SJSA1 (cell line): Measurements from ENCODE around the gene COL26A1. TPM values are rescaled to one million over a fixed set of nuclear protein-coding genes. Genes with fewer than 3 reads are reported as not detected.

Experiments used
- DNase-seq, 2 experiments: peaks; one replicate each; pipeline ENCODE4 v3.0.0-alpha.2; 2015 to 2020; ENCODE audit warnings: low spot score in 2 of 2, low read depth in 1 of 2
- H3K27ac ChIP-seq: fragments of 250-450 bp; sonication (Bioruptor Pico); 2 replicates; pipeline ENCODE4 v1.5.1; 2020; ENCODE audit warnings: mild to moderate bottlenecking, moderate library complexity
- H3K27me3 ChIP-seq: fragments of 250-450 bp; sonication (Bioruptor Pico); replicated peaks from 2 replicates; pipeline ENCODE4 v1.5.1; 2020; ENCODE audit warnings: mild to moderate bottlenecking, moderate library complexity
- H3K36me3 ChIP-seq: fragments of 250-450 bp; sonication (Bioruptor Pico); 2 replicates; pipeline ENCODE4 v1.5.1; 2020; ENCODE audit warnings: mild to moderate bottlenecking
- H3K4me1 ChIP-seq: fragments of 250-450 bp; sonication (Bioruptor Pico); replicated peaks from 2 replicates; pipeline ENCODE4 v1.6.1; 2021; ENCODE audit warnings: mild to moderate bottlenecking
- H3K4me3 ChIP-seq: fragments of 250-450 bp; sonication (Bioruptor Pico); 2 replicates; pipeline ENCODE4 v1.5.1; 2020; ENCODE audit warnings: mild to moderate bottlenecking
- H3K9me3 ChIP-seq: fragments of 250-450 bp; sonication (Bioruptor Pico); replicated peaks from 2 replicates; pipeline ENCODE4 v1.5.1; 2020; ENCODE audit warnings: mild to moderate bottlenecking
- total RNA-seq: library from RNA; depleted of rRNA; stranded (reverse); fragments of >200 nt; shearing (Covaris generic); gene quantifications from 2 replicates; pipeline ENCODE4 v1.2.3, GENCODE V29; 2014

COL26A1 gene
- total RNA-seq, 1 experiment from 2014 or later = not detected

DNA sequence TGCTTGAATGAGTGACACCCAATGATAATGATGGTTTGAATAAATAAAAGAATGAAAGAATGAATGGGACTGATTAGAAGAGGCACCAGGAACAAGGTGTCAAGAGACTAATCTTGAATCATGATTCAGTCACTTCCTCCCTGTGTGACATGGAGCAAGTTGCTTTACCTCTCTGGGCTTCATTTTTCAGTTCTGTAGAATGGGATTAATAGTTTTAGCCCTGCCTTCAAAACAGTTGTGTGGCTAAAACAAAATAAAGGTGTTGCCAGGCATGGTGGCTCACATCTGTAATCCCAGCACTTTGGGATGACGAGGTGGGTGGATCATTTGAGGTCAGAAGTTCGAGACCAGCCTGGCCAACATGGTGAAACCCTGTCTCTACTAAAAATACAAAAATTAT lies 228.8 kb downstream of the COL26A1 start:
- H3K27ac ChIP-seq = no peak overlapping the region
- H3K4me3 ChIP-seq = no peak overlapping the region
- no peaks in the 10 kb centered on the region for H3K36me3 ChIP-seq
- DNase-seq = no peak
- no peaks in the 10 kb centered on the region for H3K9me3 ChIP-seq
- H3K4me1 ChIP-seq = no peaks in the 10 kb centered on the region
- no peaks in the 10 kb centered on the region for H3K27me3 ChIP-seq

DNA sequence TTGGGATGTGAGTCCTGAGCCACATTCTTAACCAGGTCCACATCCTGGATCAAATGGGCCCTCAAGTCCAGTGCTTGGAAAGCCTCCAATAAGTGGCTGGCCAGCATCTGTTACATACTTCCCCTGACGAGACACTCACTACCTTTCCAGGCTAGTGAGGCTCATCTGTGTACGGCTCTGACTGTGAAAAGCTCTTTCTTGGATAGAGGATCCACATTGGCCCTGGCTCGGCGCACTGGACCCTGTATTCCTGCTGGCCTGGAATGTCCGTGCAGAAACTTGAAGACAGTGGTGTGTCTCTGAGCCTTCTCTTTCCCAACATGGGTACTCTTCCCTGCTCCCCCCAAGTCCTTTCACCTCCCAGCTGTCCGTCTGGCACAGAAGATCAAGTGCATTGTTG lies 230.9 kb downstream of the COL26A1 start:
- Histone ChIP-seq H3K36me3 (no peaks in the 10 kb centered on the region), H3K4me1 (no peaks in the 10 kb centered on the region), H3K27ac (no peak overlapping the region), H3K9me3 (no peaks in the 10 kb centered on the region), H3K4me3 (no peak overlapping the region), H3K27me3 (no peaks in the 10 kb centered on the region)
- DNase-seq = no peak

DNA sequence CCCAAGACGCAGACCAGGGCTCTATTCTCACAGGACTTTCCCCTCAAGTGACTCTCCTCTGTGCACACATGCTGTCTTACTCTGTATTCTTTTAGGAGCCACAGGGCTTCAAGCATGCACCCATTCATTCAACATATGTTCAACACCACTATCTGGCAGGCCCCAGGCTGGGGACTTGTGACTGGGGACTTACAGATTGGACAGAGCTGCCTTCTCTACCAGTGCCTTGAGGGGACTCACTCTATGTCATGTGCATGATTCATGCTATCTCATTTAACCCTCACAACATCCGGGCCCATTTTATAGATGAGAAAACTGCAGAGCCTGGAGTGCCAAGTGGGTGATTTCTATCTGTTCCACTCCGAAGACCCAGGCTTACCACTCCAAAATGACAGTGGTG lies 232.1 kb downstream of the COL26A1 start:
- Histone ChIP-seq H3K27ac (no peak overlapping the region), H3K27me3 (no peaks in the 10 kb centered on the region), H3K4me1 (no peaks in the 10 kb centered on the region), H3K36me3 (no peaks in the 10 kb centered on the region), H3K4me3 (no peak overlapping the region), H3K9me3 (no peaks in the 10 kb centered on the region)
- DNase-seq = no peak

DNA sequence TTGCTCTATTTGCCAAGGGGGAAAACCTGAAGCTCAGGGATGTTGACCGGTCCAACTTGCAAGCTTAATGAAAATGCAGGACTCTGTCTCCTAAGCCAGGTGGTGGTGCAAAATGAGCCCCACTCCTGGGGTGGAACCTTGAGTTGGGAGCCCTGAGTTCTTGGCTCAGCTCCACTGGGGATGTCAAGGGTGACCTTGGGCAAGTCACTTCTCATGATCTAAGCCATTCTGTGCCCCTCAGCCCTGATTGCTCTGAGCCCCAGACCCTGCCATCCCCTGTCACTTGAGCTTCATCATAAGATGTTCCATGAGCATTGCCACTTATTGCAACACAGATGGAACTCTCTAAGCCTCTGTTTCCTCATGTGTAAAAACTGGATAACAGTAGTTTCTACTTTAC lies 232.6 kb downstream of the COL26A1 start:
- no peaks in the 10 kb centered on the region for H3K4me1 ChIP-seq
- H3K27me3 ChIP-seq = no peaks in the 10 kb centered on the region
- no peak for DNase-seq
- H3K27ac ChIP-seq = no peak overlapping the region
- no peaks in the 10 kb centered on the region for H3K9me3 ChIP-seq
- no peaks in the 10 kb centered on the region for H3K36me3 ChIP-seq
- no peak overlapping the region for H3K4me3 ChIP-seq

DNA sequence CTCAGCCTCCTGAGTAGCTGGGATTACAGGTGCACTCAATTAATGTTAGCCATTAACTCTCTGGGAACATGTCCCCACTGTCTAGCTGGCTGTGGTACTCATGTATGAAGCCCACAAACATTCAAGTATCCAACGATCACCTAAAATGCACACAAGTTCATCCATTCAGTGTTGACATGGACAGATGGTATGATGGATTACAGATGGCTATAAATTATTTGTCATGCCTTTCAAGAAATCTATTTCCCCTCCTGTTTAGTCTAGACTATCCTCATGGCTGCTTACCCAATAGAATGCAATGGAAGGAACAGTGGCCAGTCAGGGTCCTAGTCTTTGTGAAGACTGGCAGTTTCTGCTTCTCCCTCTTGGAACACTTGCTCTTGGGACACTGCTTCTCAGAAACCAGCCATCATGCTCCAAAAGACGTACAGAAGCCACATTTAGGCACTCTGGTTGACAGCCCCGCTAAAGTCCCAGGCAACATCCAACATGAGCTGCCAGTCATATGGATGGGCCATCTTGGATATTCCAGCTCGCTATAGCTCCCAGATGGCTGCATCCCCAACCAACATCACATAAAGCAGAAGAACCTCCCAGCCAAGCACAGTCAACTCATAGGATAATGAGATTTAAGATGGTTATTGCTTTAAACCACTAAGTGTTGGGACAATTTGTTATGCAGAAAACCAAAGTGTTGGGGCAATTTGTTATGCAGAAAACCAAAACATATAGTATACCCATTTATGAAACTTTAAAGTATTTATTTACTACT lies 233.3 kb downstream of the COL26A1 start:
- Histone ChIP-seq H3K36me3 (no peaks in the 10 kb centered on the region), H3K27me3 (no peaks in the 10 kb centered on the region), H3K4me3 (no peak overlapping the region), H3K27ac (no peak overlapping the region), H3K4me1 (no peaks in the 10 kb centered on the region), H3K9me3 (no peaks in the 10 kb centered on the region)
- no peak for DNase-seq

DNA sequence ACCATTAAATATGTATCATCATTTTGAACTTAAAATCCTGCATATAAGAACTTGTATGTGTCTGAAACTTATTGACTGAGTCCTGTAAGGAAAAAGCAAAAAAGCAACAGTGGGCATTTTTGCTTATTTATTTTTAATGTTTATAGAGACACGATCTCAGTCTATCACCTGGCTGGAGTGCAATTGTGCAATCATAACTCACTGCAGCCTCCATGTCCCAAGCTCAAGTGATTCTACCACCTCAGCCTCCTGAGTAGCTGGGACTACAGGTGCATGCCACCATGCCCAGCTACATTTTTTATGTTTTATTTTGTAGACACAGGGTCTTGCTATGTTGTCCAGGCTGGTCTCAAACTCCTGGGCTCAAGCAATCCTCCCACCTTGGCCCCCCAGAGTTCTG lies 234.2 kb downstream of the COL26A1 start:
- no peaks in the 10 kb centered on the region for H3K27me3 ChIP-seq
- no peak overlapping the region for H3K4me3 ChIP-seq
- H3K4me1 ChIP-seq = no peaks in the 10 kb centered on the region
- no peaks in the 10 kb centered on the region for H3K9me3 ChIP-seq
- no peaks in the 10 kb centered on the region for H3K36me3 ChIP-seq
- no peak overlapping the region for H3K27ac ChIP-seq
- DNase-seq = no peak

DNA sequence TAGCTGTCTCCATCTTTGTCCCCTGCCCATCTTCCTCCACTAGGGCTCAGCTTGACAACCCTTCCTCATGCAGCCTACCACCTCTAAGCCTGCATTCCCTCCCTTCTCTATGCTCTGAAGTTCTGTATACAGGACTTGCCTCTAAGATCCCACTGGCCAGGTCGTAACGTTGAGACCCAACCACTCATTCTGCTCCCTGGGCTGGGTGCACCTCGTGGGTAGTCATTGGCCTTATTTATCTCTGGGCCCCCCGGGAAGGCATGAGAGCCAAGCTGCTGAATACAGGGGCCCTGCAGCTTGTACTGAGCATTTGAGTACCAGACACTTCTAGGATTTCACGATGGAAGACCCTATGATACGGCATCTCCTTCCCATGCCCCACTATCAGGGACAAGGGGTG lies 235.3 kb downstream of the COL26A1 start:
- no peaks in the 10 kb centered on the region for H3K27me3 ChIP-seq

DNA sequence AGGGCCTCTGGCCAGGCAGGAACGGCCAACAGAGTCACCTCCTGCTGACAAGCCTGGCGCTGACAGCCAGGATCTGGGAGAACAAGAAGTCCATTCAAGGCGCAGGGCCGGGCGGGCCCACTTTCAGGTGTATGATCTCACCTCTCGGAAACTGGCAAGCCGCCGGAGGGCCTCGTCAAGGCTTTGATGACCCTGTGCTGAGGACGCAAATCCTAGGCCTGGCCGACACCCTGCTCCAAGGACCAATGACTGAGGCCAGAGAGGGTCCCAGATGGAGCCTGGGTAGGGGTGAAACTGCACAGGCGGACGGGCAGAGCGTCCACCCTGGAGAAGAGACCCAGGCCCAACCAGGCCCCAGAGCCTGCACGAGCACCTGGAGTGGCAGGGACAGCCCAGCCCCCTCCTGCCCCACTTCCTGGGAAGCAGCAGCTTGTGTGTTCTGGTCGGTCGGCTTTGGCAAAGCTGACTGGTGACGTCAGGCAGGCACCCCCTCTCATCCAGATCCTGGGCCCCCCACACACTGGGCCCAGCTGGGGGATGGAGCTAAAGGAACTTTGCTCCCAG lies 235.8 kb downstream of the COL26A1 start:
- no peaks in the 10 kb centered on the region for H3K9me3 ChIP-seq
- H3K27ac ChIP-seq = no peak overlapping the region
- H3K4me3 ChIP-seq = no peak overlapping the region
- H3K4me1 ChIP-seq = no peaks in the 10 kb centered on the region
- no peaks in the 10 kb centered on the region for H3K27me3 ChIP-seq
- no peak for DNase-seq
- H3K36me3 ChIP-seq = no peaks in the 10 kb centered on the region

More for the DNA sequence above, 235.3 kb downstream of the COL26A1 start:
- no peaks in the 10 kb centered on the region for H3K36me3 ChIP-seq
- no peak overlapping the region for H3K4me3 ChIP-seq
- no peaks in the 10 kb centered on the region for H3K4me1 ChIP-seq
- H3K9me3 ChIP-seq = no peaks in the 10 kb centered on the region
- DNase-seq = no peak
- H3K27ac ChIP-seq = no peak overlapping the region

DNA sequence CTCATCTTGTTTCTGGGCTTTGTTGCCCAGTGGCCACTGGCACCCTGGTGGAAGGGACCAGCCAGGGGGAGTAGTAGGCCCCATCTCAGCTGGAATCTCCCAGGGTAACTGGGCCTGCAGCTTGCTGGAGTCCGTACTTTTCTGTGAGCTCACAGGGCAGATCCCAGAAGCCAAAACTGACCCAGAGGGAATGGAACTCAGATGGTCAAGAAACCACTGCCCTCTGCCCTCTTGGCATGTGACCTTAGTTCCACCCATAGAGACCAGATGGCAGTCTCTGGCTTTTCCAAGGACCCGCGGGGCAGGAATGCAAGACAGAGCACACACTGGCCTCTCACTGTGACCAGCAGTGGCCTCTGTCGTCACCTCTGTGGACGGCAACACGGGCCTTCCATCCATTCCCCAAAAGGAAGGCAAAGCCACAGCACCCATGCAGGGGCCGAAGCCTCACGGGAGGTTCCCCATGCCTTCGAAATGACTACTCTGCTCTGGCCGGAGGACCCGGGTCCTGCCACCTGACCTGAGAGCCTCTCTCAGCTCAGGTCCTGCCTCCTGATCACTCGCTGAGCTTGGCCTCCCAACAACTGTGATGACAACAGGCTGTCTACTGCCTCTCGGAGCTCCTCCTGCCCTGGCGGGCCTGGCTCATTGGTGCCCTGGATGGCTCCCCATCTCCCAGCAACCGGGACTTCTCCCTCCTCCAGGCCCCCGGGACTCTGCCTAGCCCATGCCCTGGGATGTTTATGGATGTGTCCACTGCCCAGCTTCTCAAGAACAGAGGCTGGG lies 236.5 kb downstream of the COL26A1 start:
- Histone ChIP-seq H3K36me3 (no peaks in the 10 kb centered on the region), H3K4me3 (no peak overlapping the region), H3K27me3 (no peaks in the 10 kb centered on the region), H3K27ac (no peak overlapping the region), H3K9me3 (no peaks in the 10 kb centered on the region), H3K4me1 (no peaks in the 10 kb centered on the region)
- DNase-seq = no peak

DNA sequence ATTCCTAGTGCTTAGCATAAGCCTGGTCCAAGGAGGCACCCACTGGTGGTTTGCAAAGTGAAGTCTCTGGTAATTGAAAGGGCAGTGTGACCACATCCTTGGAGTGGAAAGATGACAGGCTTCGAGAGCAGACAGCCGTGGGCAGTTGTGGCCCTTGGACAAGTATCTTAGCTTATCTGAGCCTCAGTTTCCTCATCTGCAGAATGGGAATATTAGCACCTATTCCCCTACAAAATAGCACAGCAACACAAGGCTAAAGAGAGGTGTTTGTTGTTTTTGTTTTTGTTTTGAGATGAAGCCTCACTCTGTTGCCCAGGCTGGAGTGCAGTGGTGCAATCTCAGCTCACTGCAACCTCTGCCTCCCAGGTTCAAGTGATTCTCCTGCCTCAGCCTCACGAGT lies 237.1 kb downstream of the COL26A1 start:
- Histone ChIP-seq H3K4me1 (no peaks in the 10 kb centered on the region), H3K9me3 (no peaks in the 10 kb centered on the region), H3K27ac (no peak overlapping the region), H3K4me3 (no peak overlapping the region), H3K36me3 (no peaks in the 10 kb centered on the region), H3K27me3 (no peaks in the 10 kb centered on the region)
- no peak for DNase-seq

DNA sequence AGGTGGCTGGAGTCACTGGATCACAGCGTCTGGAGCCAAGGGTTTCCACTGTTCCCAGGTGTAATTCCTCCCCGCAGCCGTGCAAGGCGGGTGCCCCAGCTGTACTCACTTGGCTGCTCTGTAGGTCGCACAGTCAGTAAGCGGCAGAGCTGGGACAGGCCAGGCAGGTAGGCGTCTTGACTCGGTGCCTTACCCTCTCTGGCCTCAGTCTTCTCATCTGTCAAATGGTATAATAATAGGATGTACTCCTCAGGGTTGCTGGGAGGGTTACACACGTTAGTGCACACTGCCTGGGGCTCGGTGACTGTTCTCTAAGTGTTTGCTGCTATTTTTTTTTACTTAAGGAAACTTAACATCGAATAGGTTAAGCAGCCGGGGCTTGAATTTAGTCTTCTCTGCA lies 239.4 kb downstream of the COL26A1 start:
- Histone ChIP-seq H3K4me1 (no peaks in the 10 kb centered on the region), H3K27ac (no peak overlapping the region), H3K36me3 (no peaks in the 10 kb centered on the region), H3K9me3 (no peaks in the 10 kb centered on the region), H3K4me3 (no peak overlapping the region), H3K27me3 (no peaks in the 10 kb centered on the region)
- DNase-seq = no peak

DNA sequence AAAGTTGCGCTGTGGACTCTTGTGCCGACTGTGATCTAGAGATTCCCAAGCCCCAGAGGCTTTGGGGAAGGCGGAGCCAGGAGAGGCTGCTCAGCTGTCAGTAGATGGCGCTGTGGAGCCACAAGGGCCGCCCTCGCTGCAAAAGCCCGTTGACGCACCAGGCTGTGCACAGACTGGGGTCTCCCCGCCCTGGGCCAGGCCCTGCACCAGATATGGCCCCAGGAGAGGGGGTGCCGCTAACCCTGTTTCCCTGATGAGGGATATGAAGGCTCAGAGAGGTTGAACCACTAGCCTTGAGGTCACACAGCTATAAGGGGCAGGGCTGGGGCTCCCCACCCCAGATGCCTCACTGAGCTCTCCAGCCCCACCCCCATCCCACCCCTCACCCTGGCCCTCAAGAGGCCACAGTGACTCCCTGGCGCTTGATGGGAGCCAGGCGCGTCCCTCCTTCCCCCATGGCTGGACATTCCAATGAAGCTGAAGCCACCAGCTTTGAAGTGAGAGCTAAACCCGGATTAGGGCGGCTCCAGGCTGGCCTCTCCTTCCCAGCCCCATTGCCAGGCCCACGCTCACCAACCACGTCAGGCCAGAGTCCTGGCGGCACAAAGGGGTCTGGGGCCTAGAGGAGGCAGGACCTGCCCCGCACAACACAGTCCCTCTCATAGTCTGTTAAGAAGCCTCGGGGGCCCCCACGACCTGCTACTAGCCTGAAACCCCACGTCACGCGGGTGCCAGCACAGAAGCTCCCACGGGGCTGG lies 240.0 kb downstream of the COL26A1 start:
- Histone ChIP-seq H3K27me3 (no peaks in the 10 kb centered on the region), H3K4me1 (no peaks in the 10 kb centered on the region), H3K36me3 (no peaks in the 10 kb centered on the region), H3K27ac (no peak overlapping the region), H3K4me3 (no peak overlapping the region), H3K9me3 (no peaks in the 10 kb centered on the region)
- peak; percentile 55 to 72 for DNase-seq

DNA sequence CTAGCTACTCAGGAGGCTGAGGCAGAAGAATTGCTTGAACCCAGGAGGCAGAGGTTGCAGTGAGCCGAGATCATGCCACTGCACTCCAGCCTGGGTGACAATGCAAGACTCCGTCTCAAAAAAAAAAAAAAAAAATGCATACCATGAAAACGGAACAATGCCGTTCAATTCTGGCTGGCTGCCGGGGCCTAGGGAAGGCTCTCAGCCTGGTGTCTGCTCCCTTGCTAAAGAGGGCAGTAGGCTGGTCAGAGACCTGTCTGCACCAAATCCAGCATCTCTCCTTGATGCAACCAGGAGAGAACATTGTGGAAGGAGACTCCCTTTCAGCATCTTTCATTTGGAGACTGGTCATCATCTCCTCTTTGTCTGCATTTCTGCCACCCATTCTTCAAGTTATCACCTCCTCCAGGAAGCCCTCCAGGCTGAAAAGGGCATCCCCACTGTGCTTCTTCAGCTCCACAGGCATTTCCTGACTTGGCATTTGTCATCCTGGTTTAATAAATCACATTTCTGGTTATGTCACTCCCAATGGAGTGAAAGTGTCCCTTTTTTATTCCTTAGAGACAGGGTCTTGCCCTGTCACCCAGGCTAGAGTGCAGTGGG lies 241.8 kb downstream of the COL26A1 start:
- Histone ChIP-seq H3K27ac (no peak overlapping the region), H3K4me3 (no peak overlapping the region), H3K4me1 (no peaks in the 10 kb centered on the region), H3K36me3 (no peaks in the 10 kb centered on the region), H3K9me3 (no peaks in the 10 kb centered on the region), H3K27me3 (no peaks in the 10 kb centered on the region)
- no peak for DNase-seq
